Activated naive CD4-positive, alpha-beta T cell treated with anti-CD3 and anti-CD28 coated beads for 36 hours (primary cell): Measurements from ENCODE around the gene ZCCHC18. TPM values are rescaled to one million over a fixed set of nuclear protein-coding genes. Genes with fewer than 3 reads are reported as not detected.

Source experiments
- CTCF ChIA-PET: fragments of 350-600 bp; sonication (Branson Sonifier 250); formaldehyde crosslinking; loops from one replicate; lab custom pipeline; 2021; ENCODE audit warnings: antibody characterized with exemption; lab: Charles Lee
- DNase-seq: peaks from one replicate; pipeline ENCODE4 v3.0.0-alpha.2; 2020
- H3K27ac Mint-ChIP-seq: one replicate; pipeline ENCODE4 v1.8.0; 2021; ENCODE audit warnings: mild to moderate bottlenecking, mixed read lengths
- H3K27me3 Mint-ChIP-seq: one replicate; pipeline ENCODE4 v1.8.0; 2021; ENCODE audit warnings: low read depth, mixed read lengths
- H3K36me3 Mint-ChIP-seq: one replicate; pipeline ENCODE4 v1.8.0; 2021; ENCODE audit warnings: low read depth, mixed read lengths
- H3K4me1 Mint-ChIP-seq: one replicate; pipeline ENCODE4 v1.8.0; 2021; ENCODE audit warnings: low read depth, mixed read lengths
- H3K4me3 Mint-ChIP-seq: one replicate; pipeline ENCODE4 v1.8.0; 2021; ENCODE audit warnings: mild to moderate bottlenecking, moderate library complexity, mixed read lengths
- H3K9me3 Mint-ChIP-seq: one replicate; pipeline ENCODE4 v1.8.0; 2021; ENCODE audit warnings: mixed read lengths
- intact Hi-C: fragments of 100-400 bp; cut with micrococcal nuclease; formaldehyde crosslinking; loops from one replicate; pipeline ENCODE4 v1.15.1; 2023
- total RNA-seq, 2 experiments: library from RNA; stranded (reverse); gene quantifications; one replicate each; pipeline ENCODE4 v1.2.3, GENCODE V29; 2021

Gene ZCCHC18
- total RNA-seq, 2 experiments from 2014 or later = 0.12 to 0.17 TPM

GRCh38 chrX:104136241-104137019 lies 24.1 kb downstream of the ZCCHC18 start:
- Mint-ChIP-seq H3K27me3 (no peaks in the 10 kb centered on the region), H3K4me1 (peaks cover 15% of the 10 kb centered on the region), H3K9me3 (no peaks in the 10 kb centered on the region), H3K27ac (no peak overlapping the region), H3K36me3 (no peaks in the 10 kb centered on the region), H3K4me3 (no peak overlapping the region)
- CTCF ChIA-PET = interaction anchor here (0.7 to 4.4 kb wide), 11 partner anchors 10 to 505 kb away, joined by 3 to 30 read pairs (median 3); partner anchors contain the start of gene ZCCHC18
- intact Hi-C loops = loop anchor here (1.0 kb wide), 4 partner anchors 20 to 291 kb away; no protein-coding TSS in a partner anchor
- DNase-seq = peak; percentile 63

GRCh38 chrX:104137496-104137895 lies 25.2 kb downstream of the ZCCHC18 start:
- intact Hi-C loops = no loop called here

GRCh38 chrX:104141087-104141760 lies 28.9 kb downstream of the ZCCHC18 start:
- DNase-seq = no peak
- peaks cover 2% of the 10 kb centered on the region for H3K36me3 Mint-ChIP-seq
- CTCF ChIA-PET = interaction anchor here (0.6 kb wide), 1 partner anchor 613 kb away, joined by 3 read pairs; no protein-coding TSS in a partner anchor
- no peaks in the 10 kb centered on the region for H3K9me3 Mint-ChIP-seq
- H3K4me3 Mint-ChIP-seq = no peak overlapping the region
- peaks cover 18% of the 10 kb centered on the region for H3K4me1 Mint-ChIP-seq
- intact Hi-C loops = no loop called here
- H3K27me3 Mint-ChIP-seq = no peaks in the 10 kb centered on the region
- no peak overlapping the region for H3K27ac Mint-ChIP-seq

More at GRCh38 chrX:104137496-104137895, 25.2 kb downstream of the ZCCHC18 start:
- no peaks in the 10 kb centered on the region for H3K27me3 Mint-ChIP-seq
- CTCF ChIA-PET = interaction anchor here (0.6 to 4.4 kb wide), 6 partner anchors 13 to 292 kb away, joined by 3 to 30 read pairs (median 8); partner anchors contain the start of gene ZCCHC18
- H3K4me1 Mint-ChIP-seq = peaks cover 15% of the 10 kb centered on the region
- DNase-seq = no peak
- H3K9me3 Mint-ChIP-seq = no peaks in the 10 kb centered on the region
- no peak overlapping the region for H3K4me3 Mint-ChIP-seq
- no peaks in the 10 kb centered on the region for H3K36me3 Mint-ChIP-seq
- H3K27ac Mint-ChIP-seq = no peak overlapping the region

- Mint-ChIP-seq H3K4me1 (peaks cover 12% of the 10 kb centered on the region), H3K36me3 (no peaks in the 10 kb centered on the region), H3K4me3 (no peak overlapping the region), H3K9me3 (no peaks in the 10 kb centered on the region), H3K27me3 (no peaks in the 10 kb centered on the region), H3K27ac (no peak overlapping the region)
- intact Hi-C loops = loop anchor here (10.0 kb wide), 1 partner anchor 596 kb away; no protein-coding TSS in a partner anchor
- CTCF ChIA-PET = interaction anchor here (0.7 kb wide), 1 partner anchor 461 kb away, joined by 3 read pairs; no protein-coding TSS in a partner anchor
- no peak for DNase-seq
These were observed 38.7 kb downstream of the ZCCHC18 start for GRCh38 chrX:104151037-104151436.

- intact Hi-C loops = loop anchor here (1.0 to 10.0 kb wide), 6 partner anchors 9 to 602 kb away; partner anchors contain the start of genes FAM199X, MORF4L2 and ZCCHC18
- no peaks in the 10 kb centered on the region for H3K27me3 Mint-ChIP-seq
- no peaks in the 10 kb centered on the region for H3K9me3 Mint-ChIP-seq
- peaks cover 1% of the 10 kb centered on the region for H3K36me3 Mint-ChIP-seq
- peaks cover 9% of the 10 kb centered on the region for H3K4me1 Mint-ChIP-seq
- CTCF ChIA-PET = interaction anchor here (0.7 to 1.5 kb wide), 3 partner anchors 10 to 297 kb away, joined by 3 to 9 read pairs (median 4); partner anchors contain the start of gene FAM199X
- DNase-seq = peak; percentile 85
- H3K4me3 Mint-ChIP-seq = peak within 1 kb of the TSS; percentile 92
- H3K27ac Mint-ChIP-seq = peak within 1 kb of the TSS; percentile 98
These were observed 44.6 kb downstream of the ZCCHC18 start, which contains the start of gene SLC25A53 for GRCh38 chrX:104156630-104157529. SLC25A53 (minus strand) TSS chrX:104157009; CDS start chrX:104105257, 51,752 bp downstream.

Other genes with a start within 250 kb of the ZCCHC18 start
- gene TMSB15B, start 149.9 kb upstream of the ZCCHC18 start, total RNA-seq = 1 to 10 TPM; 7.2 to 8.6 TPM
- not detected for gene H2BW1, start 98.8 kb upstream of the ZCCHC18 start, total RNA-seq
- not detected for gene H2BW2, start 72.6 kb upstream of the ZCCHC18 start, total RNA-seq
- gene TMSB15C, start 36.3 kb upstream of the ZCCHC18 start, total RNA-seq = 1 to 10 TPM; 2.1 TPM
- gene SLC25A53, start 44.5 kb downstream of the ZCCHC18 start, total RNA-seq = 1 to 10 TPM; 4.6 to 5.0 TPM
- gene FAM199X, start 53.9 kb downstream of the ZCCHC18 start, total RNA-seq = 1 to 10 TPM; 6.0 to 6.1 TPM
- gene ESX1, start 142.4 kb downstream of the ZCCHC18 start, total RNA-seq = not detected